Measurements from ENCODE around the gene TMEM184C.

GRCh38 chr4:147582386-147583060 lies 34.7 kb upstream of the TMEM184C start:
- TF ChIP-seq CTCF (conservative IDR thresholded peaks at IDR 0.05; ENCODE audit: low read length) (no peak), EZH2phosphoT487 (IDR thresholded peaks at IDR 0.05; ENCODE audit: borderline replicate concordance, low read depth, low read length) (no peak)

Data from OCI-LY7 (cell line).